ENCODE results near the gene IL17RA.
"Not testable (repeated sequence)": the region's sequence is repeated elsewhere in the genome, so short reads cannot be mapped to it uniquely, and the experiment has no call there.

Gene IL17RA

GRCh38 chr22:17084554-17085276 is at the start of gene IL17RA:
TSS of gene IL17RA (plus strand) at chr22:17085000. CDS start at chr22:17085092, 92 bp downstream.
- DNase-seq = peak; percentile 89

GRCh38 chr22:17035246-17035645 is 49.6 kb upstream of the IL17RA start:
- DNase-seq = no peak

- DNase-seq = not testable (repeated sequence)
These were observed 48.6 kb upstream of the IL17RA start for GRCh38 chr22:17035976-17036841.

- DNase-seq = not testable (repeated sequence)
These were observed 47.7 kb upstream of the IL17RA start for GRCh38 chr22:17036842-17037711.

GRCh38 chr22:17043521-17043920 is 41.3 kb upstream of the IL17RA start:
- DNase-seq = no peak

GRCh38 chr22:17046566-17047348 is 38.0 kb upstream of the IL17RA start:
- DNase-seq = no peak

- DNase-seq = no peak
These were observed 37.1 kb upstream of the IL17RA start for GRCh38 chr22:17047656-17048055.

- DNase-seq = no peak
These were observed 28.7 kb upstream of the IL17RA start for GRCh38 chr22:17056058-17056457.

- no peak for DNase-seq
These were observed 28.0 kb upstream of the IL17RA start for GRCh38 chr22:17056807-17057206.

- peak; percentile 3 for DNase-seq
These were observed 26.6 kb upstream of the IL17RA start for GRCh38 chr22:17057959-17058814.

GRCh38 chr22:17060126-17060525 is 24.7 kb upstream of the IL17RA start:
- DNase-seq = no peak

- no peak for DNase-seq
These were observed 21.2 kb upstream of the IL17RA start for GRCh38 chr22:17063411-17064106.

- DNase-seq = no peak
These were observed 20.2 kb upstream of the IL17RA start for GRCh38 chr22:17064498-17065100.

GRCh38 chr22:17065433-17065832 is 19.4 kb upstream of the IL17RA start:
- DNase-seq = no peak

GRCh38 chr22:17072877-17073276 is 11.9 kb upstream of the IL17RA start:
- no peak for DNase-seq

- no peak for DNase-seq
These were observed 10.2 kb upstream of the IL17RA start for GRCh38 chr22:17074648-17075002.

GRCh38 chr22:17077255-17077654 is 7.5 kb upstream of the IL17RA start:
- DNase-seq = no peak

GRCh38 chr22:17079572-17079971 is 5.2 kb upstream of the IL17RA start:
- DNase-seq = no peak

- DNase-seq = no peak
These were observed 1.5 kb upstream of the IL17RA start for GRCh38 chr22:17083255-17083654.

- DNase-seq = no peak
These were observed 874 bp upstream of the IL17RA start for GRCh38 chr22:17083811-17084441.
